ENCODE measurements around the gene TRIO.

- no peak for TF ChIP-seq ZSCAN23 (tag by site-specific recombination; IDR thresholded peaks at IDR 0.05)
- no peak for TF ChIP-seq CTCF (tag by site-specific recombination; IDR thresholded peaks at IDR 0.05)
- TF ChIP-seq ZNF704 (tag by site-specific recombination; IDR thresholded peaks at IDR 0.05): no peak
- TF ChIP-seq ZNF513 (tag by site-specific recombination; IDR thresholded peaks at IDR 0.05): no peak
- TF ChIP-seq ZNF596 (tag by site-specific recombination; IDR thresholded peaks at IDR 0.05): no peak
- no peak for TF ChIP-seq ZBTB10 (tag by site-specific recombination; IDR thresholded peaks at IDR 0.05)
- TF ChIP-seq BCL6B (tag by site-specific recombination; IDR thresholded peaks at IDR 0.05): no peak
- TF ChIP-seq ZNF24 (tag by site-specific recombination; IDR thresholded peaks at IDR 0.05): no peak
- no peak for TF ChIP-seq MYNN (tag by site-specific recombination; IDR thresholded peaks at IDR 0.05; ENCODE audit: borderline replicate concordance)
- TF ChIP-seq KLF16 (tag by site-specific recombination; IDR thresholded peaks at IDR 0.05): no peak
- TF ChIP-seq ZNF391 (tag by site-specific recombination; IDR thresholded peaks at IDR 0.05; ENCODE audit: borderline replicate concordance, low read depth): no peak
- TF ChIP-seq ZNF660 (tag by site-specific recombination; IDR thresholded peaks at IDR 0.05): no peak
Measured at GRCh38 chr5:14495301-14495700, 352.2 kb downstream of the TRIO start.
